Ovary (tissue), 3 donors: ENCODE measurements around the gene IGSF9.

Experiments used
- CTCF ChIP-seq, 3 donors: fragments of 450-650 bp in 2 of 3; fragments of 200-600 bp in 1 of 3; IDR thresholded peaks; one replicate each; pipeline versions ENCODE4 v1.5.1 to v1.8.0; 2016 to 2022; ENCODE audit warnings: antibody characterized with exemption in 3 of 3, mild to moderate bottlenecking in 1 of 3
- EP300 ChIP-seq: sonication (generic); formaldehyde crosslinking; IDR thresholded peaks from one replicate; pipeline ENCODE4 v1.6.1; 2017; ENCODE audit warnings: antibody characterized with exemption
- POLR2A ChIP-seq: fragments of 450-650 bp; IDR thresholded peaks from one replicate; pipeline ENCODE4 v1.6.1; 2017; ENCODE audit warnings: antibody characterized with exemption, mild to moderate bottlenecking, moderate library complexity
- donor health status: DM: no; HTN: no; CAD: no.

- TF ChIP-seq CTCF (IDR thresholded peaks at IDR 0.05): no peak
- no peak for TF ChIP-seq POLR2A
- no peak for TF ChIP-seq EP300
Observed at GRCh38 chr1:159952932-159953331, 7.5 kb upstream of the IGSF9 start.
